ENCODE measurements around the gene TRAF3. TPM values are rescaled to one million over a fixed set of nuclear protein-coding genes. Genes with fewer than 3 reads are reported as not detected.
A peak's percentile ranks its signal among the peaks of the same experiment; 100 is the strongest.
"Not testable (repeated sequence)": the region's sequence is repeated elsewhere in the genome, so short reads cannot be mapped to it uniquely, and the experiment has no call there.

Gene TRAF3
- total RNA-seq, 1 experiment from 2014 or later = 11.2 TPM

GRCh38 chr14:102892651-102893050 lies 115.4 kb downstream of the TRAF3 start:
- no peaks in the 10 kb centered on the region for H3K9me3 Mint-ChIP-seq
- ChIA-PET POLR2A (no interaction called here), CTCF (no interaction called here)
- no peak overlapping the region for H3K4me3 Mint-ChIP-seq
- no peaks in the 10 kb centered on the region for H3K4me1 Mint-ChIP-seq
- TF ChIP-seq ATF3 (CRISPR knock-in tag; conservative IDR thresholded peaks at IDR 0.05) = no peak
- TF ChIP-seq FOXK1 (CRISPR knock-in tag; IDR thresholded peaks at IDR 0.05) = no peak
- no peak for TF ChIP-seq GRHL2 (CRISPR knock-in tag; IDR thresholded peaks at IDR 0.05; ENCODE audit: insufficient replicate concordance, severe bottlenecking)
- no peak for TF ChIP-seq AR (CRISPR knock-in tag; IDR thresholded peaks at IDR 0.05)
- H3K36me3 Mint-ChIP-seq = no peaks in the 10 kb centered on the region
- ATAC-seq = no peak
- H3K27ac Mint-ChIP-seq = no peak overlapping the region
- no peaks in the 10 kb centered on the region for H3K27me3 Mint-ChIP-seq (ENCODE audit: low read depth)
- no peak for DNase-seq (ENCODE audit: low spot score)

- Mint-ChIP-seq H3K4me1 (no peaks in the 10 kb centered on the region), H3K27ac (no peak overlapping the region), H3K9me3 (no peaks in the 10 kb centered on the region), H3K27me3 (ENCODE audit: low read depth) (no peaks in the 10 kb centered on the region), H3K4me3 (no peak overlapping the region), H3K36me3 (no peaks in the 10 kb centered on the region)
- ChIA-PET POLR2A (no interaction called here), CTCF (no interaction called here)
- TF ChIP-seq SMAD4 (CRISPR knock-in tag; IDR thresholded peaks at IDR 0.05) = no peak
- DNase-seq (ENCODE audit: low spot score) = no peak
- no peak for ATAC-seq
These were observed 116.2 kb downstream of the TRAF3 start for GRCh38 chr14:102893452-102893851.

GRCh38 chr14:102896735-102897134 lies 119.5 kb downstream of the TRAF3 start:
- H3K36me3 Mint-ChIP-seq; H3K9me3 Mint-ChIP-seq; H3K27me3 Mint-ChIP-seq (ENCODE audit: low read depth); POLR2A ChIA-PET; CTCF ChIA-PET; ATAC-seq; H3K27ac Mint-ChIP-seq; H3K4me1 Mint-ChIP-seq; H3K4me3 Mint-ChIP-seq; DNase-seq (ENCODE audit: low spot score): not testable (repeated sequence)
- TF ChIP-seq ZNF121 (CRISPR knock-in tag; IDR thresholded peaks at IDR 0.05) = peak; percentile 41; the same call in 1 of the 2 replicates

- H3K4me1 Mint-ChIP-seq = no peaks in the 10 kb centered on the region
- POLR2A ChIA-PET = no interaction called here
- no peak overlapping the region for H3K4me3 Mint-ChIP-seq
- peak overlapping the region; percentile 84; the same call in 1 of the 2 replicates for H3K27ac Mint-ChIP-seq
- no peaks in the 10 kb centered on the region for H3K27me3 Mint-ChIP-seq (ENCODE audit: low read depth)
- DNase-seq (ENCODE audit: low spot score) (no peak), ATAC-seq (no peak)
- H3K9me3 Mint-ChIP-seq = no peaks in the 10 kb centered on the region
- no peaks in the 10 kb centered on the region for H3K36me3 Mint-ChIP-seq
- CTCF ChIA-PET = no interaction called here
- TF ChIP-seq CBFB (CRISPR knock-in tag; IDR thresholded peaks at IDR 0.05; ENCODE audit: low read depth) (no peak), STAT6 (CRISPR knock-in tag; conservative IDR thresholded peaks at IDR 0.05; ENCODE audit: low read depth) (no peak), FOXK1 (CRISPR knock-in tag; IDR thresholded peaks at IDR 0.05) (no peak), SMAD4 (CRISPR knock-in tag; IDR thresholded peaks at IDR 0.05) (no peak), FOXP1 (CRISPR knock-in tag; IDR thresholded peaks at IDR 0.05; ENCODE audit: borderline replicate concordance) (no peak), NFYB (CRISPR knock-in tag; conservative IDR thresholded peaks at IDR 0.05; ENCODE audit: low read depth) (no peak), E2F4 (CRISPR knock-in tag; IDR thresholded peaks at IDR 0.05; ENCODE audit: borderline replicate concordance, low read depth) (no peak), USF1 (CRISPR knock-in tag; IDR thresholded peaks at IDR 0.05) (no peak), NR1H2 (CRISPR knock-in tag; IDR thresholded peaks at IDR 0.05) (no peak), SP1 (CRISPR knock-in tag; conservative IDR thresholded peaks at IDR 0.05) (no peak), ZNF512 (CRISPR knock-in tag; IDR thresholded peaks at IDR 0.05; ENCODE audit: borderline replicate concordance) (no peak), PREB (CRISPR knock-in tag; IDR thresholded peaks at IDR 0.05; ENCODE audit: borderline replicate concordance) (no peak)
These were observed 120.2 kb downstream of the TRAF3 start for GRCh38 chr14:102897299-102898027.

Measured in WTC11 (cell line).